ENCODE measurements around the gene SLC3A2. TPM values are rescaled to one million over a fixed set of nuclear protein-coding genes. Genes with fewer than 3 reads are reported as not detected.

SLC3A2 gene
- total and polyA plus RNA-seq, 2 of the 13 experiments (the other 11 are each of a cell fraction or from before 2014, with no cell fraction given), result 213 to 226 TPM

DNA sequence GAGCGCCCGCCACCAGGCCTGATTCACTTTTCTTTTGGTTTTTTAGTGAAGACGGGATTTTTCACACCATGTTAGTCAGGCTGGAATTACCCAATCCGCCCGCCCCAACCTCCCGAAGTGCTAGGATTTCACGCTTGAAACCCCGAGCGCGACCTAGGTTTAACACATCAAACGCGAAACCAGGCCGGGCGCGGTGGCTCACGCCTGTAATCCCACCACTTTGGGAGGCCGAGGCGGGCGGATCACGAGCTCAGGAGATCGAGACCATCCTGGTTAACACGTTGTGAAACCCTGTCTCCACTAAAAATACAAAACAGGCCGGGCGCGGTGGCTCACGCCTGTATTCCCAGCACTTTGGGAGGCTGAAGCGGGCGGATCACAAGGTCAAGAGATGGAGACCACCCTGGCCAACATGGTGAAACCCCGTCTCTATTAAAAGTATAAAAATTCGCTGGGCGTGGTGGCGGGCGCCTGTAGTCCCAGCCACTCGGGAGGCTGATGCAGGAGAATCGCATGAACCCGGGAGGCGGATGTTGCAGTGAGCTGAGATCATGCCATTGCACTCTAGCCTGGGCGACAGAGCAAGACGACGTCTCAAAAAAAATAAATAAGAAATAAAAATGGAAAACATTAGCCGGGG lies 39.9 kb upstream of the SLC3A2 start (continued):
- TF ChIP-seq HNRNPLL (IDR thresholded peaks at IDR 0.05; ENCODE audit: low read depth, low read length, poor library complexity, severe bottlenecking) (peak; percentile 23), ZSCAN29 (CRISPR knock-in tag; conservative IDR thresholded peaks at IDR 0.05) (0 out of 2 replicates have a peak, but pooled peaks have one; percentile 1), ZNF460 (CRISPR knock-in tag; IDR thresholded peaks at IDR 0.05; ENCODE audit: borderline replicate concordance) (peak; percentile 94), ZNF768 (CRISPR knock-in tag; IDR thresholded peaks at IDR 0.05) (0 out of 2 replicates have a peak, but pooled peaks have one; percentile 14)
- TF ChIP-seq, protein P1, sequence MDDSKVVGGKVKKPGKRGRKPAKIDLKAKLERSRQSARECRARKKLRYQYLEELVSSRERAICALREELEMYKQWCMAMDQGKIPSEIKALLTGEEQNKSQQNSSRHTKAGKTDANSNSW (CRISPR knock-in tag; IDR thresholded peaks at IDR 0.05; ENCODE audit: borderline replicate concordance), result 0 out of 2 replicates have a peak, but pooled peaks have one; percentile 29

DNA sequence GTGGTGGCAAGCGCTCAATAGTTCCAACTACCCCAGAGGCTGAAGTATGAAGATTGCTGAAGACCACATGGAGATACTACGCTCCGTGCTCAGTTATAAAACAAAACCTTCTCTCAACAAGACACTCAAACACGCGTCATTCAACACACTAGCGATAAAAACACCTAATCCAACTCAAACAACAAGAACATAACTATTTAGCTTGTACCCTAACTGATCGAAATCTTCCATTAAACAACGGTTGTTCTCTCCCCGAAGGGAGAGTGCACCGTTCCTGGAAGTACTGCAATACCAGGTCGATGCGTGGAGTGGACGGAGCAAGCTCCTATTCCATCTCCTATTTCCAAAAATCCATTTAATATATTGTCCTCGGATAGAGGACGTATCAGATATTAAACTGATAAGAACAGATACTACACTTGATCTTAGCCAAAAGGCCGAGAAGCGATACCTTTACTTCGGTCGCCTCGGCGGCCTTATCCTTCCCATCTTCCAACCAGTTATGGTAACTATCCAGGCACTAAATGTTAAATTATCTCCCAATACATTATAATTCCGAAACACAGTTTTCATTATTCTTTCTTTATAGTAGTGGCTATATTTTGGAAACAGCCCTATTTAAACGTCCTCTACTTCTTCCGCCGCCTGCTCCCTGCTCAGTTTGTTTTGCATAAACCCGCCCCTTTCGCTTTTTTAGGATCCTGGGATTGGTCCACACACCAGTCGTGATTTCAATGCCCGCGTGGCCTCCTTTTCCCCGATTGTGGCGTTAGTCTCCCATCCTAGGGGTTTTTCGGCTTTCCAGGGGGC lies 39.1 kb upstream of the SLC3A2 start:
- peak; percentile 78 for ATAC-seq
- Histone ChIP-seq H3K4me1 (ENCODE audit: insufficient read depth, low read length) (peaks cover 43% of the 10 kb centered on the region), H3K9me3 (ENCODE audit: low read length) (no peaks in the 10 kb centered on the region), H3K9ac (ENCODE audit: insufficient read depth, low read depth, low read length) (peak overlapping the region; percentile 94), H4K20me1 (ENCODE audit: insufficient read depth, low read length) (no peaks in the 10 kb centered on the region), H3K4me3 (replicated peaks in 1 of 3; ENCODE audit: insufficient read depth in 1 of 3, low read depth in 2 of 3, low read length in 3 of 3) (peak overlapping the region; percentile 85 to 100 (median 97)), H3K4me2 (ENCODE audit: low read depth, low read length) (peak overlapping the region; percentile 94), H3K36me3 (replicated peaks in 1 of 2; ENCODE audit: control insufficient read depth in 1 of 2, insufficient read depth in 2 of 2, low read length in 2 of 2) (peaks cover 2 to 6% of the 10 kb centered on the region in 2 experiments; a peak in 3 of 5 replicates), H3K27ac (ENCODE audit: extremely low read length, insufficient read depth, low read length) (peak overlapping the region; percentile 98), H2AFZ (ENCODE audit: low read length) (no peak overlapping the region), H3K27me3 (ENCODE audit: control insufficient read depth in 1 of 2, insufficient read depth in 2 of 2, low read length in 2 of 2) (no peaks in the 10 kb centered on the region; a peak in 1 of 5 replicates), H3K79me2 (ENCODE audit: insufficient read depth, low read length) (peaks cover 20% of the 10 kb centered on the region)
- in situ Hi-C loops (cut with HindIII; ENCODE audit: extremely low pct_ligation_motif_present, low pct_unique_long_range_greater_than_20kb) (no loop called here), intact Hi-C loops (cut with micrococcal nuclease; ENCODE audit: unreplicated experiment) (loop anchor here (1.0 to 5.0 kb wide), 3 partner anchors 10 to 114 kb away; partner anchors contain the start of genes HNRNPUL2, TMEM179B and TTC9C)
- BruUV-seq (replicated peaks), result TSS peak; percentile 93
- FAIRE-seq, result peak; percentile 100
- ChIA-PET CTCF (ENCODE audit: low intra/inter-chr PET ratio, low total read pairs) (no interaction called here), POLR2A (interaction anchor here (0.6 to 3.4 kb wide), 55 partner anchors 9 to 1343 kb away, joined by 3 to 362 read pairs (median 7); partner anchors contain the start of genes AHNAK, B3GAT3, C11orf98 and CSKMT)
- under 1% methylated on average over 33 of the region's 33 CpGs for WGBS (ENCODE audit: low lambda C conversion rate)
- DNase-seq (ENCODE audit: low spot score), result peak; percentile 98
- TF ChIP-seq, protein P2, sequence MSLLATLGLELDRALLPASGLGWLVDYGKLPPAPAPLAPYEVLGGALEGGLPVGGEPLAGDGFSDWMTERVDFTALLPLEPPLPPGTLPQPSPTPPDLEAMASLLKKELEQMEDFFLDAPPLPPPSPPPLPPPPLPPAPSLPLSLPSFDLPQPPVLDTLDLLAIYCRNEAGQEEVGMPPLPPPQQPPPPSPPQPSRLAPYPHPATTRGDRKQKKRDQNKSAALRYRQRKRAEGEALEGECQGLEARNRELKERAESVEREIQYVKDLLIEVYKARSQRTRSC (CRISPR knock-in tag; IDR thresholded peaks at IDR 0.05; ENCODE audit: low read depth), result no peak
- peak; percentile 83 for TF ChIP-seq SOX5 (CRISPR knock-in tag; IDR thresholded peaks at IDR 0.05; ENCODE audit: borderline replicate concordance)
- peak; percentile 86 for TF ChIP-seq TGIF2 (CRISPR knock-in tag; IDR thresholded peaks at IDR 0.05)
- TF ChIP-seq ZNF180 (CRISPR knock-in tag; IDR thresholded peaks at IDR 0.05; ENCODE audit: borderline replicate concordance, low read depth), result peak; percentile 82; the same call in 1 of the 2 replicates
- no peak for TF ChIP-seq ZNF501 (CRISPR knock-in tag; IDR thresholded peaks at IDR 0.05)
- TF ChIP-seq ZNF816 (CRISPR knock-in tag; IDR thresholded peaks at IDR 0.05; ENCODE audit: borderline replicate concordance), result peak; percentile 97; the same call in 1 of the 2 replicates
- peak; percentile 77 for TF ChIP-seq YEATS4 (CRISPR knock-in tag; IDR thresholded peaks at IDR 0.05; ENCODE audit: borderline replicate concordance)
- TF ChIP-seq NFATC3 (CRISPR knock-in tag; IDR thresholded peaks at IDR 0.05), result no peak
- 0 out of 2 replicates have a peak, but pooled peaks have one; percentile 35 for TF ChIP-seq ZNF563 (CRISPR knock-in tag; IDR thresholded peaks at IDR 0.05)
- TF ChIP-seq BRCA1 (CRISPR knock-in tag; IDR thresholded peaks at IDR 0.05), result peak; percentile 93
- TF ChIP-seq, protein P3, sequence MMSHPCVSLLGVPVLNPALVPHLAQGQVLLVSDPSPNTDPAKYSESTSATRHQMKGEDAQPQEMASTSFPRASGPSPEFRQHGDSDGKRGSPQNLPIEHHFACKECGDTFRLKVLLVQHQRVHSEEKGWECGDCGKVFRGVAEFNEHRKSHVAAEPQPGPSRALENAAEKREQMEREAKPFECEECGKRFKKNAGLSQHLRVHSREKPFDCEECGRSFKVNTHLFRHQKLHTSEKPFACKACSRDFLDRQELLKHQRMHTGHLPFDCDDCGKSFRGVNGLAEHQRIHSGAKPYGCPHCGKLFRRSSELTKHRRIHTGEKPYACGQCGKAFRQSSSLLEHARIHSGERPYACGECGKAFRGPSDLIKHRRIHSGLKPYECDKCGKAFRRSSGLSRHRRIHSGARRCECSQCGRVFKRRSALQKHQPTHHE (CRISPR knock-in tag; IDR thresholded peaks at IDR 0.05; ENCODE audit: borderline replicate concordance), result peak; percentile 78; the same call in 1 of the 2 replicates
- TF ChIP-seq, protein P4, sequence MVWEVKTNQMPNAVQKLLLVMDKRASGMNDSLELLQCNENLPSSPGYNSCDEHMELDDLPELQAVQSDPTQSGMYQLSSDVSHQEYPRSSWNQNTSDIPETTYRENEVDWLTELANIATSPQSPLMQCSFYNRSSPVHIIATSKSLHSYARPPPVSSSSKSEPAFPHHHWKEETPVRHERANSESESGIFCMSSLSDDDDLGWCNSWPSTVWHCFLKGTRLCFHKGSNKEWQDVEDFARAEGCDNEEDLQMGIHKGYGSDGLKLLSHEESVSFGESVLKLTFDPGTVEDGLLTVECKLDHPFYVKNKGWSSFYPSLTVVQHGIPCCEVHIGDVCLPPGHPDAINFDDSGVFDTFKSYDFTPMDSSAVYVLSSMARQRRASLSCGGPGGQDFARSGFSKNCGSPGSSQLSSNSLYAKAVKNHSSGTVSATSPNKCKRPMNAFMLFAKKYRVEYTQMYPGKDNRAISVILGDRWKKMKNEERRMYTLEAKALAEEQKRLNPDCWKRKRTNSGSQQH (CRISPR knock-in tag; IDR thresholded peaks at IDR 0.05; ENCODE audit: low read depth), result peak; percentile 64; the same call in 1 of the 2 replicates
